ENCODE results near the gene EI24.

GRCh38 chr11:125588505-125588904 lies 19.2 kb downstream of the EI24 start:
- TF ChIP-seq CTCF (IDR thresholded peaks at IDR 0.05) (no peak), POLR2A (IDR thresholded peaks at IDR 0.05) (no peak), POLR2AphosphoS5 (IDR thresholded peaks at IDR 0.05) (no peak)
